GM12801 (cell line): ENCODE data around the gene DNAL1.

Experiments
- TF ChIP-seq, protein P1 (sequence below): IDR thresholded peaks from one replicate; pipeline ENCODE4 v1.5.1; 2011; ENCODE audit warnings: control low read depth; ENCODE audit not compliant: insufficient read length; ENCODE audit errors: extremely low read depth

Gene DNAL1

DNA sequence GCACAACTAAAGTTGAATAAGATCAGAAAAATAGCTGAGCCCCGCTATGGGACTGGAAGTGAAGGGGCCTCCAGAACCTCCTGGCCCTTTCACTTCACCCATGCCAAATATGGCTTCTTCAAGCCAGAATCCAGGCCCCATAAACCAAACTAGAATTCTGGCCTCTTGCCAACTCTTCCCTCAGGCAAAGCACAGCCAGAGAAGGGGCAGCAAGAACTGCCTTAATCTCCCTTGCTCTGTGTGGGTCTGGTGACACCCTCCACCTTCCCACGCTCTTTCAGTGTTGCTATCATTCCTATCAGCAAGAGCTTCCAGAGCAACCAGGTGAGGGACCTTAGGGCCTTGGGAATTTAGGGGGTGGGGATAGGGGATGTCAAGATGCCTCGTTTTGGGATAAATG is 72.5 kb downstream of the DNAL1 start:
- TF ChIP-seq, protein P1, sequence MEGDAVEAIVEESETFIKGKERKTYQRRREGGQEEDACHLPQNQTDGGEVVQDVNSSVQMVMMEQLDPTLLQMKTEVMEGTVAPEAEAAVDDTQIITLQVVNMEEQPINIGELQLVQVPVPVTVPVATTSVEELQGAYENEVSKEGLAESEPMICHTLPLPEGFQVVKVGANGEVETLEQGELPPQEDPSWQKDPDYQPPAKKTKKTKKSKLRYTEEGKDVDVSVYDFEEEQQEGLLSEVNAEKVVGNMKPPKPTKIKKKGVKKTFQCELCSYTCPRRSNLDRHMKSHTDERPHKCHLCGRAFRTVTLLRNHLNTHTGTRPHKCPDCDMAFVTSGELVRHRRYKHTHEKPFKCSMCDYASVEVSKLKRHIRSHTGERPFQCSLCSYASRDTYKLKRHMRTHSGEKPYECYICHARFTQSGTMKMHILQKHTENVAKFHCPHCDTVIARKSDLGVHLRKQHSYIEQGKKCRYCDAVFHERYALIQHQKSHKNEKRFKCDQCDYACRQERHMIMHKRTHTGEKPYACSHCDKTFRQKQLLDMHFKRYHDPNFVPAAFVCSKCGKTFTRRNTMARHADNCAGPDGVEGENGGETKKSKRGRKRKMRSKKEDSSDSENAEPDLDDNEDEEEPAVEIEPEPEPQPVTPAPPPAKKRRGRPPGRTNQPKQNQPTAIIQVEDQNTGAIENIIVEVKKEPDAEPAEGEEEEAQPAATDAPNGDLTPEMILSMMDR, result no peak

DNA sequence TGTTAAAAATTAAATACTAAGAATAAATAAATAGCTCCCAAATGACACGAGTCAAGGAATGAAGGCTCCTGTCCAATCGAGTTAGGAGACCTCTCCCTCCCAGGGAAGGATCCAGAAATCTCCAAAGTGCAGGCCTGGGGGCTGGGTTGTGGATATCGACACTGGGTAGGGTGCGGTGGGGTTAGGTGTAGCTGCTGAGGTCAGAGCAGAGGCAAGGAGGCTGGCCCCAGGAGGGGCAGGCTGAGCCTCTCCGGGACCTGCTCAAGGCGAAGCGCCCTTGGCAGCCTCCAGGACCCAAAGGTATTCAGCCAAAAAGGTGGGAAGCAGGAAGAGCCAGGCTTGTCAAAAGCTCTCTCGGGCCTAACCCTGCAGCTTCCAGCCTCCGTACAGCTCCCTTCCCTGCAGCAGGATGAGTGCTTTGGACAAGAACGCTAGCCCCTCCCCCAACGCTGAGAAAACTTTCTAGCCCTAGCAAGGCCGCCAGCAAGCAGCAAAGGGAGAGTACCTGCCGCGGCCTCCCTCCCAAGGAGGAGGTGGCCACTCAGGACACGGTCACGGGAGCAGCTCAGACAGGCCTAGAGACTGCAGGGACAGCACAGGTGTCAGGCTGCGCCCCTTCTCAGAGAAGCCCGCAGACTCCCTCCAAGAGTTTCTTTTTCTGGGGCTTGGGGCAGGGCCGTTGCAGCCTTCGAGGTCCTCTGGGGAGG is 73.1 kb downstream of the DNAL1 start:
- TF ChIP-seq, protein P1, result no peak

DNA sequence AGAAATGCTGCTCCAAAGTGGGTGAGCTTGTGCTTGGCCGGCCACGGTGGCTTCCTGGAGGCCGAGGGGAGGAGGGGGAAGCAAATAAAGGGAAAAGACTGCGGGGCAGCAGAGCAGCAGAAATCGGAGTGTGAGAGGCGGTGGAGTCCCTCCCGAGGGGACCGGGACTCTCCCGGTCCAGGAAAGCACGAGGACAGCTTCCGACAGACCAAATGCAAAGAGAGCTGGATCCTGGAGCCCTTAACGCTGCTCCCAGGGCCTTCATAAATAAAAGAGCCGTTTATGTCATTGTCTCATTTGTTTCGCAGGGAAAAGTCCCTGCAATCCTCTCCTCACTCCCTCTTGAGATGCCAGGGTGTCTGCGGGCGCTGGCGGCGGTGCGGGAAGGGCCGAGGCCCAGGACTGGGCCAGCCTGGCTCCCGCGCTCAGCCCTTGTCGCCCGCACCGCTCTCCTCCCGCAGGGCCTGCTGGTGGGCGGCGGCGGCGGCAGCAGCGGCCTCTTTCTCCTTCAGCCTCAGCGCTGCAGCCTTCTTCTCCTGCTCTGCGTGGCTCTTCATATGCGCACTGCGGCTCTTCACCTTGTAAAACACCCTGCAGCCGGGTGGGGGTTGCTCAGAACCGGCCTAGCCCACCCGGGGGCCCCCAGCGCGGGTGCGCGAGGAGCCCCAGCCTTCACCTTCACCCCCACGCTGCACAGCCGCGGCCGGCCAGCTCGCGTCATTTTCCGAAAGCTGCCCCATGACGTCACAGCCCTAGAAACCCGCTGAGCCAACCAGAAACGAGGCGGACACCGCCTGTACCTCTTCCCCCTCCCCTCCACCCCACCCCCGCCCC is 73.8 kb downstream of the DNAL1 start:
- TF ChIP-seq, protein P1, result no peak

DNA sequence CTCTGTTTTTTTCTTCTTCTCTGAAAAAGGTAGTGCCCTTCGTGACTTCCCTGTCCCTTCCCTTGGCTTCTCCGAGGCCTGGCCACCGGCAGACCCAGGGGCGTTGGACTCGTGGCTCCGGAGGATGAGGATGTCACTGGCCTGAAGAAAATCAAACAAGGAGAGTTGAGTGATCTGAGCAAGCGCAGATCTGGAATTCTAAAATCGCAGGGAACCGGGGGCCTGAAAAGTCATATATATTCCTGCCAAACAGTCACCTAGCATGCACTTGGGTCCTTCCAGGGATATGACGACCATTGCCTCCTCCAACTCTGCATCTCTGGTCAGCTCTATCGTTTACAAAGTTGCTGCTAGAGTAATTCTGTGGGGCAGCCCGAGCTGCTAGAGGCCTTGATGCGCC is 74.6 kb downstream of the DNAL1 start:
- TF ChIP-seq, protein P1, result no peak

DNA sequence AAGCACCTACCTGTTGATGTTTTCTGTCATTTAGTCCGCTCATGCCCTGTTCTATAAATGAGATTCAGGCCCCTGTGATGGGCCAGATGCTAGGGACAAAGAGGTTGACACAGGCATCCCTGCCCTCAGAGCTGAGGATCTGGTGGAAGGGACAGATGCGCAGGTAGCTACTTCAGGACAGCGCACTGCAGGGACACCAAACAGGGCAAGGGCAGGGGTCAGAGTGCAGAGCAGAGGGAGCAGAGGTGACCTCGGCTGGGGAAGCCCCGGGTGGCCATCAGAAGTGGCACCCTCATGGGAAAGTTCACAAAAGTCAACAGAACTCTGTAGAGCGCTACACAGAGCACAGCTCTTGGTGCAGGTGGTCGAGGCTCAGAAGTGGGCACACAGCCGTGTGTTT is 75.0 kb downstream of the DNAL1 start:
- TF ChIP-seq, protein P1, result no peak

DNA sequence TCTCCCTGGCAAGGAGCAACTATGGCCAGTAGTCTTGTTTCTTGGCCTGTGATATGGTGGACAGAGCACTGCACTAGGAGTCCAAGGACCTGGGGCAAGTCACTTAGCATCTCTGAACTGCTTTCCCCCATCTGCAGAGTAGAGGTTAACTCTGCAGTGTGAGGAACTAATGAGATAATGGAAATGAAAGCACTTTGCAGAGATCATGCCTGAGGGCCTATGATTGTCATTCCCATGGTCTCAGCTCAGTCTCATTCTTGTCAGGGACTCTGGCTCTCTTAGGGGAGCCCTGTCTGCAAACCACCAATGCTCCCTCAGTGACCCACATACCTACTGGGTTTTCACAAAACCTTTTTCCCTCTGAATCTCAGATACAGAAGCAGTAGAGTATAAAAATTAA is 75.8 kb downstream of the DNAL1 start:
- TF ChIP-seq, protein P1, result no peak

DNA sequence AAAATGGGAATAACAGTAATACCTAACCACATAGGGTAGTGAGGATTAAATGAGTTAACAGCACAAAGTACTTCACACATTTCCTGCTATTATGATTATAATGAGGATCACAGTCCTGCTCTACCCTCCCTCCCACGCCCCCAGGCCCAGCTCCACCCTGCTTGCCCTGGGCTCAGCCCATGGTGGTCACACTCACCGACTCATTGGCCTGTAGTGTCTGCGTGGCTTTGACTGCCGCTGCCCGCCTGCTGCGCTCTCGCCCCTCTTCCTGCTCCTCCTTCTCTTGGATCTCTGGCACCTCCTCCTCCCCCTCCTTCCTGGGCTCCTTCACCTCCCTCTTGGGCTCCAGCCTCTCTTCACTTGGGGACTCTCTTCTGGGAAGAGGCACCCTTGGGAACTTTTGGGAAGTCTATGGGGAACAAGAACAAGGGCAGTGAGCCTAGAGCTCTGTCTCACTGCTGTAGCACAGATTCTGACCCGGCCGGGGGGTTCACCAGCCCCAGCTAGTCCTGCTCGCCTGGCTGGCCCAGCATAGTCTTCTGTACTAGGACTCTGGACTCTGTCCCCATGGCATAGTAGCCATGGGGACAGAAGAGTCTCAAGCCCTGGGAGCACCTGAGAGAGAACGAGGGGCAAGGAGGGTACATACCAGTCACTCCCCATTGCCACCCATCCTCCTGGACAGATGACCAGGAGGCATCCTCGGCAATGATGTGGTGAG is 76.5 kb downstream of the DNAL1 start:
- TF ChIP-seq, protein P1, result no peak
